8988T (cell line): ENCODE results near the gene FASN.

Source experiments
- DNase-seq: peaks from one replicate; pipeline ENCODE4 v3.0.0; 2011

Gene FASN

DNA sequence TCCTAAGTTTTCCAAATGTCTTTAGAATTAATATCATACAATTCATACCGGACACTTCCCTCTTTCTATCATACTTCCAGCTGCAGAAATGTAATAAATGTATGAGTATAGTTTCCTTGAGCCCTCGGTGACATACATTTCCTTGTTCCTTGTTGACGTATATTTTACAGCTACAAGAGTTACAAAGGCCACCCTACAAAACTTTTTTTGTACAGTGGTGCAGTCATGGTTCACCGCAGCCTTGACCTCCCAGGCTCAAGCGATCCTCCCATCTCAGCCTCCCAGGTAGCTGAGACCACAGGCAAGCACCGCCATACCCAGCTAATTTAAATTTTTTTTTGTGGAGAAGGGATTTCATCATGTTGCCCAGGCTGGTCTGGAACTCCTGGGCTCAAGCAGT lies 25.2 kb downstream of the FASN start:
- no peak for DNase-seq

DNA sequence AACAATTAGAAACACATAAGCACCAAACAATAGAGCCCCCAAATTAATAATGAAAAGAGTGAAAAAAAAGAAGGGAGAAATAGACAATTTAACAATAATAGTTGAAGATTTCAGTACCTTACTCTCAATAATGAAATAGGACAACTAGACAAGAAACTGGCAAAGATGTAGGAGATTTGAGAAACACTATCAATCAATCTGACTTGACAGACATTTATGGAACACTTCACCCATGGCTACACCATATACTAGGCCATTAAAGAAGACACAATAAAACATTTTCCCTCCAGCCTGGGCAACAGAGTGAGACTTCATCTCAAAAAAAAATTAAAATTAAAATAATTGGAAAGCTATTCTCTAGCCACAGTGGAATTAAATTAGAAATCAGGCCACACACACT lies 27.4 kb downstream of the FASN start:
- no peak for DNase-seq

DNA sequence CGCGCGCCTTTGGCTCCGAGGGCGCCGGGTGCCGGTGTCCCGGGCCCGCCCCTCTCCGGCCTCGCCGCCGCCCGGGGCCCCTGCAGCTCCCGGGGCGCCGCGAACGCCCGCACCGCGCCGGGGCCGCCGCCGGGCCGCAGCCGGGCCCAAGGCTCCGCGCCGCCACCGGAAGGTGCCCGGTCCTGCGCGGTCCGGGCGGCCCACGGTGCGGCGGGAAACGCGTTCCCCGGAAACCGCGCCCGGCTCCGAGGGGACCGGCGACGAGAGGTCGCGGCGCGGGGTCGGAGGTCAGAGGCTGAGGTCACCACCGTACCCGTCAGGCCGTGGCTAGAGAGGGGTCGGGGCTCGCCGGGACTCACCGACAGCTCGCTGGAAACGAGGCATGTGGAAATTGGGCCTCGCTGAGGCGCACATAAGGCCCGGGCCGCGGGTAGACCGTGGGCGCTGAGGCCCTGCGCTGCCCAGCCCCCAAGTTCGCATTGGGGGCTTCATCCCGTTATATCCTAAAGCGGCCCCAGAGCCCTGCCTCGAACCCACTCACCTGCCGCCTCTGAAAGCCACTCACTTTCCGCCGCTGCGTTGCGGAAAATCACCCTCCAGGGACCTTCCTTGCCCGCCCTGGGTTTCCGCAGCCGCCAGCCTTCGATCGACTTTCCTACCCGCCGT lies 32.3 kb downstream of the FASN start, which contains the start of gene DUS1L:
Gene DUS1L (minus strand): TSS at position 167 of the 666 bp plus-strand sequence. CDS start 745 bp downstream, outside the sequence.
- DNase-seq = no peak

DNA sequence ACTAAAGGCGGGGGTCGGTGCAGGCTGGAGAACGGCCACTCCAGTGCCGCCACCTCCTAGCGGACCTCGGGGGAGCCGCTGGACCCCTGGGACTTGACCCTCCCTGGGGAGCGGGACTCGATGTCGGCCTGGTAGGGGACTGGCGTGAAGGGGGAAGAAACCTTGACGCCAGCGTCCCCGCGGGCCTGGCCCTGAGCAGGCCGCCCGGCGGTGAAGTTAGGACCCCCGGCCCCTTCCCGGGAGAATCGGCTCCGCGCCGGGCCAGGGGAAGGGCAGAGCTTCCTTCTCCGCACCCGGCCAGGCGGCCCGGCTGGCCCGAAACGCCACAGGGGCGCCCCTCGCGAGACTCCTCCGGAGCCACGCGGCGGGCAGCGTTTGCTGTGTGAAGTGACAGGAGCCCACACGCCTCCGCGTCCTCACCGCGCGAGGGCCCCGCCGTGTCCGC lies 32.8 kb downstream of the FASN start:
- no peak for DNase-seq

DNA sequence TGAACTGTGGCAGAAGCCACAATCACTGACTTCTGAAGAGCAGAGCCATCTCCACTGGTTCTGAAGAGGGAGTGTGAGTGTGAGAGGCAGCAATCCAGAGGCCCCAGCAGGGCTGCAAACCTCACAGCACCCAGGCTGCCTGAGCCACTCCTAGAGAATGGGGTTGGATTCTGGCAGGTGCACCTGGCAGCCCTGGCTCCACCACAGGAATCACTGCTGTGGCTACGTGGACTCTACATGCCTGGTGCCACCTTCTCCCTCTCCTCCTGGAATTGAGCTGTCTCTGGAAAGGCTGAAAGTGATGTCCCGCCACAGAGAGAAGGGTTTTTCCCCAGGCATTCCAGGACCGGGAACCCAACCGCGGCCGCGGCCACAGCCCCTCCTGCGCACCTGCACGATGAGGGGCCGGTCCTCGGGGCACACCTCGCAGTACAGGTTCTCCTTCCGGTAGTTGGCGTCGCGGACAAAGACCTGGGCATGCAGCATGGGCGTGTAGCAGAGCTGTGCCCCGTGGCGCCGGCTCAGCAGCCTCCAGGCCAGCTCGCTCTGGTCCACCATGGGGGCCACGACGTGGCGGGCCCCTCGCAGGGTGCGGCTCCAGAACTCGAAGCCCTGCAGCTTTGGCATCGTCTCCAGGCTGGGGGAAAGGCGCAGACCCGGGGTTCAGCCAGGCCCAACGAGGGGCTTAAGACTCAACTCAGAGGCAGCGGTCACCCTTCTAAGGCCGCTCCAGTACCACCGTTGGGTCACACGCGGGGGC lies 33.4 kb downstream of the FASN start:
- no peak for DNase-seq

DNA sequence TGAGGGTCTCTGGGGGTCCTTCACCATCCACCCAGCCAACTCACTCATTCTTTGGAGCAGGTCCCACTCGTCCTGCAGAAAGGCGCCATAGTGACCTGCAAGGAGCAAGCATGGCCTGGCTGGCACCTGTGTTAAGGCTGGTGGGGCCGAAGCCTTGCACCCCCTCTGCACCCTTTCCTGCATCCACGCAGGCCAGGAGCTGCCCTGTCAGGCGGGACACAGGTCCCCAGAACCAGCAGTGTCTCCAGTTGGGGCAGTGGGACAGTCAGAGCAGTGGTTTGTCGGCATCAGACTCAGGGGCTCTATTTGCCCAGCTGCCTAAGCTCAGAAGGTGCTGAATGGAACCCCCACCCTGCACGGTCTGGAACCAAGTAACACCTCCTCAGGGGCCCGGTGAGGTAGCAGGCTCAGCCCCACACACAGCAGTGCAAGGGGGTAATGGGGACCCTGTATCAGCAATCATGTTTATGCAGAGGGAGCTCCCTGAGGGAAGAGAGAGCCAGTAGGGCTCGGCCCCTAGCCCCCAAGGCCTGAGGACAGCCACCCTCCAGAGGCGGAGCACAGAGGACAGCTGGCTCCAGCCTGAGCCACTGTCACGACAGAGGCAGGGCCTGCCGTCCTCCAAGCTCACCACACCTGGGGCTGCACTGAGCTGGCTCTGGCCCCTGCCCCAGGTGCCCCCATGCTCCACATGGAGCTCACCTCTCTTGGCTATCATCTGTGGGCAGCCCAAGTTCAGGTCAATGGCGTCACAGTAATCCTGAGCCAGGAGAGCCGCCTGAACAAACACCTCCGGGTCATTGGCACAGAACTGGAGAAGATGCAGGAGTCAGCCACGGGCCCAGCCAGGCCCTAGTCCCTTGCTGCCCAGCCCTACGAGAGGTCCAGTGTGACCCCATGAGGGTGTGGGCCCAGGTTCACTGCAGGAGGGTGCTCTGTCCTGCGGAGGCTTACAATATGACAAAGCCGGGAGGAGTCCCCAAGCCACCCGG lies 34.3 kb downstream of the FASN start:
- no peak for DNase-seq

- DNase-seq = no peak
Measured at GRCh38 chr17:82062984-82063368, 35.1 kb downstream of the FASN start.

DNA sequence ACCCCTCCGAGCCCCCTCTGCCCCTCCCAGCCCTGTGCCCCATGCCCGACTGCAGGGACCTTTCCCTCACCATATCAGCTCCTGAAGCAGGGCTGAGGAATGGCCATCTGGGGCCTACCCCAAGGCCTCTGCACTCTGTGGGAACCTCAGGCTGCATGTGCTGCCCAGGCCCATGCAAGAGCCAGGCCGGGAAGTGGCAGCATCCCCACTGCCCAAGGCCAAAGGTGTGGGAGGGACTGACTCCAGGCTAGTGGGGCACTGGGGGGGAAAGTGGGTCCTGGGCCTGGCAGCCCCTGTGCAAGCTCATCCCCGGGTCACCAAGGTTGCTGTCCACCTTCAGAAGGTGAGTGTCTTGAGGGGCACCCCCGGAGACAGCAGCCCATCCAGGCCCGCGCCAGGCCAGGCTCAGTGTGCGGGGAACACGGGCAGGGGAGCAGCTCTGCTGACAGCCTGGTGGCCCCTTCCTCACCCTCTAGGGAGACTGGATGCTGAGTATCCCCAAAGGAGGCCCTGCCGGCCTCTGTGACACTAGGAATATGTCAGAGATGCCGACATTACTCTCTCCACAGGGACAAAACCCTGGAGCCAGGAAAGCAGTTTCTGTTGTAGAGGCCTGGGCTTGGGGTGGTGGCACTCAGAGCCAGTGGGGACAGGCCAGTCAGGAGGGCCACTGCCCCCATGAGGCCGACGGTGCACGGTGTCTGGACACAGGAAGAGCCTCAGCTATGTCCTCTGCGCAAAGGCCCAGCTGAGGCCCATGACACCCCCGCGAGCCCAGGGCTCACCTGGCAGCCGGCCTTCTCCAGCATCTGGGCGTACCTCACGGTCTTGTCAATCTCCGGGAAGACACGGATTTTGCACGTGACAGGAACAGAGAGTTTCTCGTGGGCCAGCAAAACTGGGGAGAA lies 35.7 kb downstream of the FASN start:
- DNase-seq = peak; percentile 33

- DNase-seq = no peak
Measured at GRCh38 chr17:82061047-82061925, 36.8 kb downstream of the FASN start.

DNA sequence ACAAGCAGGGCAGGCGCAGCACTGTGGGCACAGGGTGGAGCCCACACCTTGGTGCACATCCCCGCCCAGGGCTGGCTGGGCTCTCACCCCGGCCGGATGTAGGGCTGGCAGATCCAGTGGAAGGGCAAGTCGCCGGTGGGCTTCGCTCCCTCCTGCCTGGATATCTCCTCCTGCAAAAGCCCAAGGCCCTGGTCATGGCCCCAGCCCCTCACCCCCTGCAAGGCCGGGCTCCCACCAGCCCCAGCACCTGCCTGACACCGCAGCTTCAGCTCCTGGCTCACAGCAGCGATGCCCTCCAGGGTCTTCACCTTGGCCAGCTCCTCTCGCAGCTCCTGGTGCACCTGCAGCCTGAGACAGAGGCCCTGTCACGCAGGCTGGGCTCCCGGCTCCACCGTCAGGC lies 37.4 kb downstream of the FASN start:
- no peak for DNase-seq

GRCh38 chr17:82060001-82060380 lies 38.0 kb downstream of the FASN start:
- no peak for DNase-seq

DNA sequence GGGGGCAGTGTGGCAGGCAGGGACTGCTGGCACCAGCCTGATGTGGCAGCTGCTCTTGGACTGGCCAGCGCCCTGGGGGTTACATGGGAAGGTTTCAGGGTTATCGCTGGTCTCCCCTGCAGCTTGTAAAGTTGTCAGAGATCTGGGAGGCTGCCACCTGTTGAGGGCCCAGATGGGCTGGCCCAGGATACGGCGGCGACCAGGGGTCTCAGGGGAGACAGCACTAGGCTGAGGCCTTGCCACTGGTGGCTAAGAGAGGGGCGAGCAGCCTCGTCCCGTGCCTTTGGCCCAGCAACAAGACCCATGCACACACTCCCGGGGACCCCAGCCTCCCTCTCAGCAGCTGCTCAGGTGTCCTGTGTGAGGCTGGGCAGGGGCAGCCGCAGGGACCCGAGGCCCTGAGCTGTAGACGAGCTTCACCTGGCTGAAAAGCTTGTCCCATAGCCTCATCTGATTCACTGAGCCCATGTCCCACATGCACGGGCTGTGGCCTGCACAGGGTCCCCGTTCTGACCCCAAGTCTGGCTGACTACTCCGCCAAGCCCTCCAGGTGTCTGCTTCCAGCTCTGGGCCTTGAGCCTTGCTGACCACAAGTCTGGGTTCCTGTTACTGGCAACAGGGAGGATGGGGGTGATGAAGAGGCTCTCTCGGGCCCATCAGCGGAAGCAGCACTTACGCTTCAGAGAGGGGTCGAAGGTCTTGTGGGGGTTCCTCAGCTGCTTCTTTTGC lies 38.6 kb downstream of the FASN start:
- no peak for DNase-seq

- no peak for DNase-seq
Measured at GRCh38 chr17:82058855-82059249, 39.2 kb downstream of the FASN start.

GRCh38 chr17:82058230-82058854 lies 39.7 kb downstream of the FASN start:
- DNase-seq = no peak

- no peak for DNase-seq
Measured at GRCh38 chr17:82056729-82057621, 41.1 kb downstream of the FASN start.

DNA sequence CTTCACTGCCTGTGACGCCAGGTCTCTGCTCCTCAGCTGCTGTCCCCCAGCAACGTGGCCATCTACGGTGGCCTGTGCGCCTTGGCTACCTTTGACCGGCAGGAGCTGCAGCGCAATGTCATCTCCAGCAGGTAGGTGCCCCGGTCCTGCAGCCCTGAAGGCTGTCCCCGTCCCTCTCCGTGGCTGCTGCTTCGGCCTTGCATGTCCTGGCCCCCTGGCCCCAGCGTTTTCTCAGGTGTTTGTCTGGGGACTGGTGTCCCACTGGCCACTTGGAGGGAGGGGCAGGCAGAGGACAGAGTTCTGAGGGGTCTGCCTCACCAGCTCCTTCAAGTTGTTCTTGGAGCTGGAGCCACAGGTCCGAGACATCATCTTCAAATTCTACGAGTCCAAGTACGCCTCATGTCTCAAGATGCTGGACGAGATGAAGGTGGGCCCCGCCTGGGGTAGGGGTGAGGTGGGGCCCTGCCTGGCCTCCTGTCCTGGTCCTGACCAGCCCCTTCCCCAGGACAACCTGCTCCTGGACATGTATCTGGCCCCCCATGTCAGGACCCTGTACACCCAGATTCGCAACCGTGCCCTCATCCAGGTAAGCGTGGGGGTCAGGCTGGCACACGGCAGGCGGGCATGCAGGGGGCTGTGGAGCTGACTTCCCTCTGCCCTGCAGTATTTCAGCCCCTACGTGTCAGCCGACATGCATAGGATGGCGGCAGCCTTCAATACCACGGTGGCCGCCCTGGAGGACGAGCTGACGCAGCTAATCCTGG lies 41.9 kb downstream of the FASN start:
- no peak for DNase-seq

DNA sequence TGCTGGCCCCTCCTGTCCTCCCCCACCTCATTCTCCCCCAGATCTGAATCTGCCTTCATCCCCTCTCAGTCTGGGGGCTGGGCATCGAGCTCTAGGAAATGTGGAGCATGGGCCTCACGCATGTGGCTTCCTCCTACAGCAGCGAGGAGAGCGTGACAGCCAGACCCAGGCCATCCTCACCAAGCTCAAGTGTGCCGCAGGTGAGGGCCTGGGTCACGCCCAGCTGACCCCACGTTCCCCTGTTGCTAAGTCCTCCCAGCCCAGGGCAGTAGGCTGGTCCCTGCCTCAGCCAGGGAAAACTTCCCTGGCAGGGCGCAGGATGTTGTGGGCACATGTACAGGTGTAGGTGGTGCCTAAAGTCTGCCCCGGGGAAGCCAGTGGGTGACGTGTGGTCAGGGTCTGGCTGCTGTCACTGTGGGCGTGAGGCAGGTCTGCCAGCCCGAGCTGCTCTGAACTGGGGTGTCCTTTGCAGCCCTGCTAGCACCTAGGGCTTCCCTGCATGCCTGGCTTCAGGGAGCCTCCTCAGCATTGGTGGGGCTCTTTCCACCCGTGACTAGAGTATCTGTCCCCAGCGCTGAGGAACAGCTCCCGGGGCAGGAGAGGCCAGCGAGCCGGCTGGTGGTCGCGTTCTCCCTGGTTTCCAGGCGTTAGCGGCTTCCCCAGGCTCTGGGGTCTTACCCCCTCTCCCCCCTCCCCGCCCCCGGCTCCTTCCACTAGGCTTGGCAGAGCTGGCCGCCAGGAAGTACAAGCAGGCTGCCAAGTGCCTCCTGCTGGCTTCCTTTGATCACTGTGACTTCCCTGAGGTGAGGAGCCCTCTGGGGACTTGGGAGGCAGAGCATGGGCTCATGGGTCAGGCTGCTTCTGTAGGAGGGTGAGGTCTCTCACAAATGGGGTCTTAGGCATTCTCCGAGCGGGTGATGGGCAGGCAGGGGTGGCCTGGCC lies 42.7 kb downstream of the FASN start:
- no peak for DNase-seq
